Heart left ventricle (tissue), 13 donors: ENCODE results near the gene IP6K2.

Source experiments
- POLR2A ChIP-seq, 2 donors: fragments of 450-650 bp; IDR thresholded peaks; one replicate each; pipeline ENCODE4 v1.6.1; 2017; ENCODE audit warnings: antibody characterized with exemption in 2 of 2, mild to moderate bottlenecking in 2 of 2, moderate library complexity in 2 of 2
- TF ChIP-seq, protein P1 (sequence below), 12 donors: fragments of 200-600 bp; sonication (generic) in 4 of 12; IDR thresholded peaks; one replicate each; pipeline versions ENCODE4 v1.5.0 to v1.8.0; 2018 to 2022; ENCODE audit warnings: antibody characterized with exemption in 12 of 12, mild to moderate bottlenecking in 5 of 12
- donor health status: ischemic (EF 13 %, LVEDD 7.1; RV severe dilation, severe dysfunction).
- donor health status: DM: no; HTN: yes; CAD: no.
- donor health status: DM: no; HTN: no; CAD: no.
- donor health status: ischemic (EF 25% LVEDD 6.9; RV normal size, moderate dysfunction).
- donor health status: ischemic (EF 25% LVEDD 5.7; RV mildly dilated, moderate dysfunction).
- donor health status: ischemic (EF 35%, LVEDD 5.7; RV mildly dilated, moderate dysfunction).
- donor health status: nonischemic (EF 11% LVEDD 7.7; RV severe dilation, severe dysfunction).
- donor health status: DM: yes; HTN: yes; CAD: no.
- donor health status: PGD.
- donor health status: ischemic (EF 29% LVEDD 5.4; RV normal size, mild dysfunction).
- donor health status: nonischemic (EF 23%, LVEDD 6.1; RV moderate dilation, normal function).

DNA sequence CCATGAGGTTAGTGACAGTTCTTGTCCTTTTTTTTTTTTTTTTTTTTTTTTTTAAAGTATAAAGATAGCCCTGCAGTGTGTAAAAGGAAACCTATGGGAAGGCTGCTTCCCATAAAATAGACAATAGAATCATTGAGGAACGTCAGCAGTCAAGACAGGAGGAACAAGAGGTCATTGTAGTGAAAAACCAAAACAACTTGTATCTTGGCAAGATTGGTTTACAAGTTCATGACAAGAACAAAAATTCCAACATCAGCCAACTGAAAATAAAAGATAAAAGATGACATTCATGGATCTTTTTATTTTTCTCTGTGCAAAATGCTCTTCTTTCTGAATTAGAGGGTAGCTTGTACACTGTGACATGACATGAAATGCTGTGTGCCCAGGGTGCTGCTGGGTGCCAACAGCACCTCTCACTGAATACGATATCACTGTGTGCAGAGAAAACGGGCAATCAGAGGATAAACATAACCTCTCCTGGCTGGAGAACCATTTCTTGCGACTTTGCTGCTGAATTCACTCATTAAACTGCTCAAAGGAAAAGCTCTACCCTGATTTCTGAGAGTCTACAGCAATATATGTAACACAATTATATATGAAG, 30.1 kb upstream of the IP6K2 start:
- TF ChIP-seq, protein P1, sequence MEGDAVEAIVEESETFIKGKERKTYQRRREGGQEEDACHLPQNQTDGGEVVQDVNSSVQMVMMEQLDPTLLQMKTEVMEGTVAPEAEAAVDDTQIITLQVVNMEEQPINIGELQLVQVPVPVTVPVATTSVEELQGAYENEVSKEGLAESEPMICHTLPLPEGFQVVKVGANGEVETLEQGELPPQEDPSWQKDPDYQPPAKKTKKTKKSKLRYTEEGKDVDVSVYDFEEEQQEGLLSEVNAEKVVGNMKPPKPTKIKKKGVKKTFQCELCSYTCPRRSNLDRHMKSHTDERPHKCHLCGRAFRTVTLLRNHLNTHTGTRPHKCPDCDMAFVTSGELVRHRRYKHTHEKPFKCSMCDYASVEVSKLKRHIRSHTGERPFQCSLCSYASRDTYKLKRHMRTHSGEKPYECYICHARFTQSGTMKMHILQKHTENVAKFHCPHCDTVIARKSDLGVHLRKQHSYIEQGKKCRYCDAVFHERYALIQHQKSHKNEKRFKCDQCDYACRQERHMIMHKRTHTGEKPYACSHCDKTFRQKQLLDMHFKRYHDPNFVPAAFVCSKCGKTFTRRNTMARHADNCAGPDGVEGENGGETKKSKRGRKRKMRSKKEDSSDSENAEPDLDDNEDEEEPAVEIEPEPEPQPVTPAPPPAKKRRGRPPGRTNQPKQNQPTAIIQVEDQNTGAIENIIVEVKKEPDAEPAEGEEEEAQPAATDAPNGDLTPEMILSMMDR (IDR thresholded peaks at IDR 0.05), result no peak
- no peak for TF ChIP-seq POLR2A (IDR thresholded peaks at IDR 0.05)
